ENCODE results near the gene CTSW. TPM values are rescaled to one million over a fixed set of nuclear protein-coding genes. Genes with fewer than 3 reads are reported as not detected.

CTSW gene
- total RNA-seq, 1 donor, result 0.43 TPM

Other genes with a start within 250 kb of the CTSW start
- 34.5 and 34.8 TPM in 2 replicates for gene SIPA1, start 241.7 kb upstream of the CTSW start, total RNA-seq
- gene RELA, start 216.9 kb upstream of the CTSW start, total RNA-seq, result 22.2 and 24.2 TPM in 2 replicates
- 33.2 and 42.2 TPM in 2 replicates for gene KAT5, start 167.6 kb upstream of the CTSW start, total RNA-seq
- gene RNASEH2C, start 159.0 kb upstream of the CTSW start, total RNA-seq, result 41.5 and 44.1 TPM in 2 replicates
- 13.8 and 16.4 TPM in 2 replicates for gene AP5B1, start 98.9 kb upstream of the CTSW start, total RNA-seq
- gene OVOL1, start 92.8 kb upstream of the CTSW start, total RNA-seq, result not detected in 2 replicates
- gene SNX32, start 45.9 kb upstream of the CTSW start, total RNA-seq, result under 0.01 TPM in 1 of 2 replicates, not detected in the other
- 1,115 and 1,444 TPM in 2 replicates for gene CFL1, start 21.7 kb upstream of the CTSW start, total RNA-seq
- gene MUS81, start 19.4 kb upstream of the CTSW start, total RNA-seq, result 71.2 and 75.7 TPM in 2 replicates
- gene EFEMP2, start 7.0 kb upstream of the CTSW start, total RNA-seq, result 77.7 and 79.6 TPM in 2 replicates
- gene FIBP, start 8.6 kb downstream of the CTSW start, total RNA-seq, result 144 and 158 TPM in 2 replicates
- gene CCDC85B, start 10.8 kb downstream of the CTSW start, total RNA-seq, result 37.1 and 49.0 TPM in 2 replicates
- 18.0 and 41.0 TPM in 2 replicates for gene FOSL1, start 20.6 kb downstream of the CTSW start, total RNA-seq
- 25.8 and 31.5 TPM in 2 replicates for gene C11orf68, start 39.2 kb downstream of the CTSW start, total RNA-seq
- 216 and 218 TPM in 2 replicates for gene DRAP1, start 39.6 kb downstream of the CTSW start, total RNA-seq
- gene TSGA10IP, start 65.6 kb downstream of the CTSW start, total RNA-seq, result not detected in 2 replicates
- gene SART1, start 81.9 kb downstream of the CTSW start, total RNA-seq, result 25.5 and 26.7 TPM in 2 replicates
- 34.8 and 35.4 TPM in 2 replicates for gene EIF1AD, start 122.3 kb downstream of the CTSW start, total RNA-seq
- 19.9 and 24.8 TPM in 2 replicates for gene BANF1, start 122.7 kb downstream of the CTSW start, total RNA-seq
- gene CST6, start 132.2 kb downstream of the CTSW start, total RNA-seq, result under 0.01 TPM in 1 of 2 replicates, not detected in the other
- gene CATSPER1, start 146.6 kb downstream of the CTSW start, total RNA-seq, result under 0.01 and 0.43 TPM in 2 replicates
- gene GAL3ST3, start 169.3 kb downstream of the CTSW start, total RNA-seq, result under 0.01 TPM in 1 of 2 replicates, not detected in the other
- gene SF3B2, start 172.5 kb downstream of the CTSW start, total RNA-seq, result 130 and 151 TPM in 2 replicates
- gene PACS1, start 190.4 kb downstream of the CTSW start, total RNA-seq, result 36.7 and 41.2 TPM in 2 replicates

Data from fibroblast of villous mesenchyme (primary cell).